GM18907 (cell line): ENCODE results near the gene LAMC2.
"Not testable (repeated sequence)": the region's sequence is repeated elsewhere in the genome, so short reads cannot be mapped to it uniquely, and the experiment has no call there.

Experiments used
- ATAC-seq: cut with Tn5 transposase; IDR thresholded peaks from one replicate; pipeline ENCODE4 v1.9.1; 2021; ENCODE audit warnings: mild to moderate bottlenecking, moderate library complexity; ENCODE audit not compliant: unreplicated experiment

Gene LAMC2

GRCh38 chr1:183255073-183255472 lies 69.0 kb downstream of the LAMC2 start:
- no peak for ATAC-seq

DNA sequence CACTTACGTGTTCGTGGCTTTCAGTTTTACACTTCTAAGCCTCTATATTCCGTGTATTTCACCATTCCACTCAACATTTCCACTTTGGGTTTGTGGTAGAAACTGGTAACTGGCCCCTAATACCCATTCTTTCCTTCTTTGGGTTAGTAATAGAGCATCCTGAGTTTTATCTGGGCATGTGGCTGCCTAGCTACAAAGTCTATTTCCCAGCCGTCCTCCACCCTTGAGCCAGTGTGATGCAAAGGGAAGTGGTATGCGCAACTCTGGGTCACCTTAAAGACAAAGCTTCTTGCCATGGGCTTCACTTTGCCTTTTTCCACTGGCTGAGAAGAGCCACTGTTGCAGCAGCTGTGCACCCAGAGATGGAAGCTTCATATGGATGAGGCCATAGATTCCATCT lies 73.9 kb downstream of the LAMC2 start:
- ATAC-seq = no peak

GRCh38 chr1:183262628-183263200 lies 76.7 kb downstream of the LAMC2 start:
- ATAC-seq = no peak

DNA sequence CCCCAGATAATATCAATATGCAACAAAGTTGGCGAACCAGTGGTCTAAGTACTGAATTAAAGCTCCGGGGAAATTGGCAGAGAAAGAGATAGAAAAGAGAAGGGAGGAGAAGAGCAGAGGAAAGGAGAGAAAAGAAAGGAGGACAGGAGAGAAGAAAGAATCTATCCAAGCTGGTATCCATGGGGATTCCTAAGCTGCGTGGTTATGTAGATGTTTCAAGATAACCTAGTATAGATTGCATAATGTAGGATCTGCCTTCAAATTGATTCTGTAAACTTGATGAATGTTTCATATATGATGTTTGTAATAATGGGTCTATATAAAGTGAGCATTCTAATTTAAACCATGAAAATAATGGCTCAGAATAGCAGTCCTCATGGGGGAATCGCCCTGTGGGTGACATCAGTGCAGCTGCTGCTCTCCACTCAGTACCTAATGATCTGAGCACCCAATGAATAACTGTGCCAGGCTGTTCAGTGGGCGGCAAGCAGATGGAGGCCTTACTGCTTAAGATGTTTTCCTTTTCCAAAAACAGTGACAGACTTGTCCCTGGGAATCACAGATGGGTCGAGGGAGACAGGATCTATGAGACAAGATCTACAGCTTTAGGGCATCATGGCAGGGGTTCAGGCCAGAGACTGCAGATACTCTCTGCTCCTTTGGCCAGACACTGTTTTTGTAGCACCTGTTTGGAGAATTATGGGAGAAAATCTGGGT lies 78.0 kb downstream of the LAMC2 start:
- ATAC-seq = no peak

DNA sequence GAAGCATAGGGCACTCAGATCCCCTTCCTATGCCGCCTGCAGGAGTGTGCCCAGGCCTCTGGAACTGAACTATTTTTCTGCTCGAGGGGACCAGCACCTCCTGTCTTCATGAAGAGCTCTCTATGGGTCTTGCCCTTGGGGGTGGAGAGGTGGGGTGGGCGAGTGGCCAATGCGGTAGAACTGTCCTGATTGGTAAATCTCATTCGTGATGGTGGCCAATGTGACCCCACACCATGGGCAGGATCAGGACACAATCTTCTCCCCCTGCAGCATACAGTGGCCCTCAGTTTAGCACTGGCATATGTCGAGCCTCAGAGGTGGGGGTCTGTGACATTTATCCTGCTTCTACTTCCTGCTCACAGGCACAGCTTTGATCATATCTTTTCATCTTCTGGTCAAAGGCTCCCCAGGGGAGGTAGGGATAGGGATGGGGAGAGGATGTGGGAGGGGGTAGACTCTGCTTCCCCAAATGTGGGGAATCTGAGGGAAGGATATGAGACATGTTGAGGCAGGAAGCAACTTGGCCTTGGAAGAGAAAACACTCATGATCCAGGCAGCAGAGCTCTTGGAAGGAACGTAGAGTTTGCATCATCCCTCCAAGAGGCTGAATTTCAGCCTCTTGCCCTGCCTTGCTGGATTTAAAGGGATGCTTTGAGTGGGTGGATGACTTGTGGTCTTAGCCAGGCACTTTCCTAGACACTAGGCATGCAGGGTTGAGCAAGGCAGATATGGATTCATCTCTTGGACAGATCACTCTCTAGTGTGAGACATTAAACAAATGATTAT lies 81.8 kb downstream of the LAMC2 start:
- no peak for ATAC-seq

DNA sequence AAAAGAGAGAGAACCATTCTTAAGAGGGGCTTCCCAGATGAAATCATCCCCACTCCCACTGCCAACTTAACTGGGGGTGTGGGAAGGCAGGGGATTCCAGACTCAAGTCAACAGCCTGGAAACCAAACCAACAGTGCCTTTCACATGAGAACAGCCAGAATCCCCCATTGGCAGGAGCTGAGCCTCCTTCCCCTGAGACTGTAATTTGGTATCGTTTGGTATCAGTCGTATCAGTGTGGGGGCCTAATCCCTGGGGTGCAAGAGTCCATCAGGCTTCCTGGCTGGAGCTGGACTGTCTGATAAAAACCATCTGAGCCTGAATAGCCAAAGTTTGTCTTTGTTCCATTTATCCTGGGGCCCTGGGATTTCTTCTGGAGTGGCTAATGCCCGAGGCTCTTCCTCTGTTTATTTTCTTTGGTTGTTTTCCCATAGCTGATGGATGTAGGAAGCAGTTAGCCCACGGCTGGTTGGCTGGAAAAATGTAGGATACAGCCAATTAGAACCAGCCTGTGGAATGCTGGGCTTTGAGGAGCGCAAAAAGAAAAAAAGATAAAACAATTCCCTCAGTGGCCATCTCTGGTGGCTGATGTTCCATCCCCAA lies 84.6 kb downstream of the LAMC2 start:
- no peak for ATAC-seq

DNA sequence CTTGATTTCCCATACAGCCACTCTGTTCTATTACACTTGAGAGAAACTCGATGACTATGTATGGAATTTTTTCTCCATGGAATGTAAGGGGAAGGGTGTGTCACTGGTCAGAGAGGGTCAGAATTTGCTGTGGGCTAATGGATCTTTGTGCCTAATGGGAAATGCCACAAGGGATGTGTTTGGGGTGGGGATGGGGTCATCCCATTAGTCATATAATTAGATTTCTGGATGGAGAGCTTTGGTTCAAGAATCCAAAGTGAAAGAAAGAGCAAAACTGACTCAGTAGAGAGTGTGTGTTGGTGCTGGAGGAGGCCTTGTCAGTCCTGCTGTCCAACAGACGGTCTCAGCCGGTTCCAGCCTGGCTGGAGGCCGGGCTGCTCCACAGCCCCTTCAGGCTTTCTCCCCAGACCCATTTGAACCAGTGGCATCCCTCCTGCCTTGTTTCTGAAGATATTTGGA lies 86.4 kb downstream of the LAMC2 start:
- ATAC-seq = no peak

DNA sequence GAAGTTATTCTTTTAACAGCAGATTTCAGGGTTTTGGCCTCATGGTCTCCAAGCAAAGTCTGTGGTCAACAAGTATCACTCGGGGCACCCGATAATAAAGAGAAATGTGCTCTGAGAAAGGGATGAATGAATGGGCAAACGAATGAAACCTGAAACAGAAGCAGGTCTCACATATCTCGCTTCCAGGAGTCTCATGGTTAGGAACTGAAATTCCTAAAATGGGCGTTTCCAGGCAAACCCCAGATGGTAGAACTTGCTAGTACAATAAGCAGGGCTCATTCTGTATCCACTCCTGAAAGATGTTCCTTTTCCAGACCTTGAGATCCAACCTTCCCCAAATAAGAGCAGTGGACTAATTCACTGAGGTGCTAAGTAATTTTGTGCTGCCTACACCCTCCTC lies 87.2 kb downstream of the LAMC2 start:
- ATAC-seq = no peak

GRCh38 chr1:183273984-183274383 lies 87.9 kb downstream of the LAMC2 start:
- not testable (repeated sequence) for ATAC-seq

- no peak for ATAC-seq
Observed at GRCh38 chr1:183274836-183275235, 88.8 kb downstream of the LAMC2 start.

DNA sequence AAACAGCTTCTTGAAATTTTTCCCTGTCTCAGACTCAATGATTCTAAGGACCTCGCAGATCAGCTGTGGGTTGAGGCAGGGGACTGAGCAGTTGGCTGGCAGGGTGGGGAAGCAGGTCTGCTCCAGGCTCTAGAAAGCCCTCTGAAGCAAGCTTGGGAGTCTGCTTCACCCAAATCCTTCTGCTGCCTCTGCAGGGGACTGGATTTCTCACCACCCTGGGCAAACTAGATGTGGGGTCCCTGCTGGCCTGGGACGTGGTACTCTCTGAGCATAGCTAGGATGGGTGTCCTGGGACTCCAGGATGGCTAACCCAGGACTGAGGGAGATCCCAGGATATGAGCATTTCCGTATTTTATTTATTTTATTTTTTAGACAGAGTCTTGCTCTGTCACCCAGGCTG lies 89.3 kb downstream of the LAMC2 start:
- ATAC-seq = no peak

- no peak for ATAC-seq
Observed at GRCh38 chr1:183276386-183277080, 90.5 kb downstream of the LAMC2 start.

- no peak for ATAC-seq
Observed at GRCh38 chr1:183277821-183278738, 92.0 kb downstream of the LAMC2 start.

GRCh38 chr1:183278739-183279591 lies 92.9 kb downstream of the LAMC2 start:
- ATAC-seq = no peak

- no peak for ATAC-seq
Observed at GRCh38 chr1:183279835-183280234, 93.8 kb downstream of the LAMC2 start.

- no peak for ATAC-seq
Observed at GRCh38 chr1:183281039-183281438, 95.0 kb downstream of the LAMC2 start.

- ATAC-seq = no peak
Observed at GRCh38 chr1:183281553-183282091, 95.6 kb downstream of the LAMC2 start.

- ATAC-seq = no peak
Observed at GRCh38 chr1:183282101-183282855, 96.2 kb downstream of the LAMC2 start.
